H1 (cell line): ENCODE measurements around the gene ZNF646.

Experiments
- BRCA1 ChIP-seq: IDR thresholded peaks from 2 replicates; pipeline ENCODE4 v1.6.1; 2012; ENCODE audit warnings: low read depth, low read length, improper control_type of control experiment
- CHD2 ChIP-seq: IDR thresholded peaks from 2 replicates; pipeline ENCODE4 v1.6.1; 2012; ENCODE audit warnings: low read length, improper control_type of control experiment
- EP300 ChIP-seq, 2 experiments: IDR thresholded peaks; 1 replicate in 1 of 2; 2 replicates in 1 of 2; pipeline ENCODE4 v1.6.1; 2011 to 2012; ENCODE audit warnings: low read depth in 2 of 2, low read length in 2 of 2, mild to moderate bottlenecking in 2 of 2, borderline replicate concordance in 1 of 2, inconsistent platforms in 1 of 2, moderate library complexity in 1 of 2
- EZH2 ChIP-seq: fragments of 200-600 bp; sonication (generic); IDR thresholded peaks from 2 replicates; pipeline ENCODE4 v1.7.1; 2012; ENCODE audit warnings: low read depth, mild to moderate bottlenecking, moderate library complexity, low read length, inconsistent platforms; ENCODE audit not compliant: severe bottlenecking
- FOSL1 ChIP-seq: IDR thresholded peaks from 2 replicates; pipeline ENCODE4 v1.6.1; 2011; ENCODE audit warnings: mild to moderate bottlenecking, low read depth, low read length, moderate library complexity; ENCODE audit not compliant: insufficient read depth
- PHF8 ChIP-seq: fragments of 200-600 bp; sonication (generic); conservative IDR thresholded peaks from 2 replicates; pipeline ENCODE4 v1.7.1; 2012; ENCODE audit warnings: low read depth, mild to moderate bottlenecking, inconsistent platforms, low read length, moderate library complexity
- POLR2A ChIP-seq, 2 experiments: IDR thresholded peaks; 1 replicate in 1 of 2; 2 replicates in 1 of 2; pipeline ENCODE4 v1.6.1; 2011; ENCODE audit warnings: low read depth in 2 of 2, low read length in 2 of 2, mild to moderate bottlenecking in 2 of 2; ENCODE audit errors: control extremely low read depth in 1 of 2
- POLR2AphosphoS5 ChIP-seq: IDR thresholded peaks from 2 replicates; pipeline ENCODE4 v1.6.1; 2011; ENCODE audit warnings: low read depth, low read length
- RAD21 ChIP-seq, 2 experiments: IDR thresholded peaks in 1 of 2; conservative IDR thresholded peaks in 1 of 2; 2 replicates each; pipeline ENCODE4 v1.6.1; 2011; ENCODE audit warnings: low read depth in 2 of 2, low read length in 2 of 2, improper control_type of control experiment in 1 of 2, inconsistent platforms in 1 of 2, mild to moderate bottlenecking in 1 of 2, moderate library complexity in 1 of 2
- RFX5 ChIP-seq: IDR thresholded peaks from 2 replicates; pipeline ENCODE4 v1.6.1; 2011; ENCODE audit warnings: low read depth, low read length, improper control_type of control experiment, borderline replicate concordance
- SUZ12 ChIP-seq: fragments of 200-600 bp; sonication (generic); IDR thresholded peaks from 2 replicates; pipeline ENCODE4 v1.6.1; 2012; ENCODE audit warnings: mild to moderate bottlenecking, inconsistent platforms, low read length, moderate library complexity, mixed read lengths
- USF2 ChIP-seq: IDR thresholded peaks from 2 replicates; pipeline ENCODE4 v1.6.1; 2011; ENCODE audit warnings: low read length, improper control_type of control experiment
- TF ChIP-seq, protein P1 (sequence below), 3 experiments: IDR thresholded peaks; 1 replicate in 2 of 3; 2 replicates in 1 of 3; pipeline versions ENCODE4 v1.5.1 to v1.6.1; 2011; ENCODE audit warnings: low read length in 3 of 3, mild to moderate bottlenecking in 3 of 3, inconsistent platforms in 2 of 3, low read depth in 1 of 3, moderate library complexity in 1 of 3; ENCODE audit not compliant: insufficient read depth in 1 of 3; ENCODE audit errors: control extremely low read depth in 1 of 3

- no peak for TF ChIP-seq PHF8
- no peak for TF ChIP-seq SUZ12
- TF ChIP-seq BRCA1, result no peak
- TF ChIP-seq CHD2, result no peak
- TF ChIP-seq POLR2A (IDR thresholded peaks at IDR 0.05; ENCODE audit: control extremely low read depth in 1 of 2, low read depth in 2 of 2, low read length in 2 of 2), result no peak
- TF ChIP-seq USF2, result no peak
- no peak for TF ChIP-seq FOSL1
- no peak for TF ChIP-seq EP300 (IDR thresholded peaks at IDR 0.05; ENCODE audit: borderline replicate concordance in 1 of 2, low read depth in 2 of 2, low read length in 2 of 2)
- TF ChIP-seq, protein P1, sequence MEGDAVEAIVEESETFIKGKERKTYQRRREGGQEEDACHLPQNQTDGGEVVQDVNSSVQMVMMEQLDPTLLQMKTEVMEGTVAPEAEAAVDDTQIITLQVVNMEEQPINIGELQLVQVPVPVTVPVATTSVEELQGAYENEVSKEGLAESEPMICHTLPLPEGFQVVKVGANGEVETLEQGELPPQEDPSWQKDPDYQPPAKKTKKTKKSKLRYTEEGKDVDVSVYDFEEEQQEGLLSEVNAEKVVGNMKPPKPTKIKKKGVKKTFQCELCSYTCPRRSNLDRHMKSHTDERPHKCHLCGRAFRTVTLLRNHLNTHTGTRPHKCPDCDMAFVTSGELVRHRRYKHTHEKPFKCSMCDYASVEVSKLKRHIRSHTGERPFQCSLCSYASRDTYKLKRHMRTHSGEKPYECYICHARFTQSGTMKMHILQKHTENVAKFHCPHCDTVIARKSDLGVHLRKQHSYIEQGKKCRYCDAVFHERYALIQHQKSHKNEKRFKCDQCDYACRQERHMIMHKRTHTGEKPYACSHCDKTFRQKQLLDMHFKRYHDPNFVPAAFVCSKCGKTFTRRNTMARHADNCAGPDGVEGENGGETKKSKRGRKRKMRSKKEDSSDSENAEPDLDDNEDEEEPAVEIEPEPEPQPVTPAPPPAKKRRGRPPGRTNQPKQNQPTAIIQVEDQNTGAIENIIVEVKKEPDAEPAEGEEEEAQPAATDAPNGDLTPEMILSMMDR (IDR thresholded peaks at IDR 0.05; ENCODE audit: control extremely low read depth in 1 of 3, insufficient read depth in 1 of 3, low read depth in 1 of 3, low read length in 3 of 3), result no peak
- TF ChIP-seq RFX5, result no peak
- TF ChIP-seq EZH2, result no peak
- TF ChIP-seq POLR2AphosphoS5, result no peak
- TF ChIP-seq RAD21 (IDR thresholded peaks at IDR 0.05 in 1 of 2, conservative IDR thresholded peaks at IDR 0.05 in 1 of 2; ENCODE audit: low read depth in 2 of 2, low read length in 2 of 2), result no peak
Measured at GRCh38 chr16:31038993-31039392, 35.2 kb upstream of the ZNF646 start.
